SU-DHL-6 (cell line): ENCODE data around the gene COX7C.
"Not testable (repeated sequence)": the region's sequence is repeated elsewhere in the genome, so short reads cannot be mapped to it uniquely, and the experiment has no call there.

ENCODE experiments used
- H2AFZ ChIP-seq: fragments of 200-600 bp; sonication (generic); 2 replicates; pipeline ENCODE4 v1.6.1; 2014; ENCODE audit warnings: low read depth, mild to moderate bottlenecking, moderate library complexity, mixed read lengths, antibody characterized with exemption, low read length; ENCODE audit not compliant: severe bottlenecking
- H3F3A ChIP-seq: fragments of 200-600 bp; shearing (Covaris generic); 2 replicates; pipeline ENCODE4 v1.6.0; 2016; ENCODE audit warnings: antibody characterized with exemption, mild to moderate bottlenecking; ENCODE audit not compliant: insufficient read depth
- H3K27ac ChIP-seq: fragments of 200-600 bp; sonication (generic); 2 replicates; pipeline ENCODE4 v1.5.1; 2016; ENCODE audit warnings: low read depth, mild to moderate bottlenecking, low read length, moderate library complexity, mixed read lengths
- H3K27me3 ChIP-seq: fragments of 200-600 bp; sonication (generic), shearing (Covaris generic); 2 replicates; pipeline ENCODE4 v1.6.0; 2014; ENCODE audit warnings: mild to moderate bottlenecking, low read length
- H3K36me3 ChIP-seq: fragments of 200-600 bp; sonication (generic); 2 replicates; pipeline ENCODE4 v1.6.1; 2014; ENCODE audit warnings: mild to moderate bottlenecking, low read length, mixed read lengths
- H3K4me2 ChIP-seq: fragments of 300-600, 200-600 bp; shearing (Covaris generic), sonication (generic); 2 replicates; pipeline ENCODE4 v1.6.0; 2014; ENCODE audit warnings: low read length, low read depth, mild to moderate bottlenecking; ENCODE audit not compliant: poor library complexity, severe bottlenecking
- H3K4me3 ChIP-seq: fragments of 200-600 bp; sonication (generic); 2 replicates; pipeline ENCODE4 v1.5.1; 2014; ENCODE audit warnings: antibody characterized with exemption, low read length, mild to moderate bottlenecking, mixed read lengths; ENCODE audit not compliant: insufficient read depth, poor library complexity, severe bottlenecking
- H3K79me2 ChIP-seq: fragments of 200-600 bp; sonication (generic); 2 replicates; pipeline ENCODE4 v1.6.1; 2014; ENCODE audit warnings: mild to moderate bottlenecking, low read length, moderate library complexity; ENCODE audit not compliant: insufficient read depth
- H3K9ac ChIP-seq: fragments of 200-600 bp; sonication (generic); 2 replicates; pipeline ENCODE4 v1.7.0; 2014; ENCODE audit warnings: mild to moderate bottlenecking, low read length
- H3K9me2 ChIP-seq: fragments of 200-600 bp; sonication (generic); replicated peaks from 2 replicates; pipeline ENCODE4 v1.6.1; 2014; ENCODE audit warnings: low read length; ENCODE audit not compliant: insufficient read depth
- H3K9me3 ChIP-seq: fragments of 200-600 bp; sonication (generic); 2 replicates; pipeline ENCODE4 v1.6.1; 2014; ENCODE audit warnings: low read length, mixed read lengths; ENCODE audit not compliant: insufficient read depth
- H4K20me1 ChIP-seq: fragments of 200-600 bp; sonication (generic); 2 replicates; pipeline ENCODE4 v1.6.1; 2014; ENCODE audit warnings: low read depth, mild to moderate bottlenecking, antibody characterized with exemption, low read length, moderate library complexity, mixed read lengths
- EZH2phosphoT487 ChIP-seq: fragments of 200-600 bp; sonication (generic), shearing (Covaris generic); conservative IDR thresholded peaks from 2 replicates; pipeline ENCODE4 v1.6.1; 2018; ENCODE audit warnings: mild to moderate bottlenecking, antibody characterized with exemption, low read length, moderate library complexity, mixed read lengths
- TF ChIP-seq, protein P1 (sequence below): fragments of 200-600 bp; sonication (generic); IDR thresholded peaks from one replicate; pipeline ENCODE4 v1.5.1; 2017; ENCODE audit warnings: antibody characterized with exemption, mild to moderate bottlenecking, low read length, moderate library complexity; ENCODE audit not compliant: insufficient read depth, poor library complexity, severe bottlenecking

The COX7C gene

DNA sequence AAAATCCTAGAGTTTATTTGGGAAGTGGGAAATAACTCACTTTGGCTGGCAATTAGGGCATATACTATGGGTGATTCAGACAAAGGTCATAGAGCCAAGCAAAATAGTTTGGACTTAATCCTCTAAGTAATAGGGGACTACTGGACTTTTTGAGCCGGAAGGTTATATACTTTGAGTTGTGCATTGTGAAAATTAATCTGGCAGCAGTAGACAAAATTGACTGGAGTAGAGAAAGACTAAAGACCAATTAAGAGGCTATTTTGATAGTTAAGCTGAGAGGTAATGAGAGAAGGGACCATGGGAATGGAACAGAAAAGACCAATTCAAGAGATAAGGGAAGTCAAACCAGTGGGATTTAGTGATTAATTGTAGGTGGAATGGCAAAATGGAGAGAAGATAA is 28.9 kb downstream of the COX7C start:
- no peaks in the 10 kb centered on the region for H3K36me3 ChIP-seq
- H3K27me3 ChIP-seq, result no peaks in the 10 kb centered on the region
- no peak overlapping the region for H3K4me3 ChIP-seq
- no peaks in the 10 kb centered on the region for H4K20me1 ChIP-seq
- H2AFZ ChIP-seq, result no peak overlapping the region
- no peaks in the 10 kb centered on the region for H3K9me3 ChIP-seq
- no peaks in the 10 kb centered on the region for H3F3A ChIP-seq
- no peaks in the 10 kb centered on the region for H3K9me2 ChIP-seq
- TF ChIP-seq EZH2phosphoT487, result no peak
- TF ChIP-seq, protein P1, sequence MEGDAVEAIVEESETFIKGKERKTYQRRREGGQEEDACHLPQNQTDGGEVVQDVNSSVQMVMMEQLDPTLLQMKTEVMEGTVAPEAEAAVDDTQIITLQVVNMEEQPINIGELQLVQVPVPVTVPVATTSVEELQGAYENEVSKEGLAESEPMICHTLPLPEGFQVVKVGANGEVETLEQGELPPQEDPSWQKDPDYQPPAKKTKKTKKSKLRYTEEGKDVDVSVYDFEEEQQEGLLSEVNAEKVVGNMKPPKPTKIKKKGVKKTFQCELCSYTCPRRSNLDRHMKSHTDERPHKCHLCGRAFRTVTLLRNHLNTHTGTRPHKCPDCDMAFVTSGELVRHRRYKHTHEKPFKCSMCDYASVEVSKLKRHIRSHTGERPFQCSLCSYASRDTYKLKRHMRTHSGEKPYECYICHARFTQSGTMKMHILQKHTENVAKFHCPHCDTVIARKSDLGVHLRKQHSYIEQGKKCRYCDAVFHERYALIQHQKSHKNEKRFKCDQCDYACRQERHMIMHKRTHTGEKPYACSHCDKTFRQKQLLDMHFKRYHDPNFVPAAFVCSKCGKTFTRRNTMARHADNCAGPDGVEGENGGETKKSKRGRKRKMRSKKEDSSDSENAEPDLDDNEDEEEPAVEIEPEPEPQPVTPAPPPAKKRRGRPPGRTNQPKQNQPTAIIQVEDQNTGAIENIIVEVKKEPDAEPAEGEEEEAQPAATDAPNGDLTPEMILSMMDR, result no peak
- no peak overlapping the region for H3K9ac ChIP-seq
- no peak overlapping the region for H3K27ac ChIP-seq
- no peaks in the 10 kb centered on the region for H3K79me2 ChIP-seq
- no peak overlapping the region for H3K4me2 ChIP-seq

DNA sequence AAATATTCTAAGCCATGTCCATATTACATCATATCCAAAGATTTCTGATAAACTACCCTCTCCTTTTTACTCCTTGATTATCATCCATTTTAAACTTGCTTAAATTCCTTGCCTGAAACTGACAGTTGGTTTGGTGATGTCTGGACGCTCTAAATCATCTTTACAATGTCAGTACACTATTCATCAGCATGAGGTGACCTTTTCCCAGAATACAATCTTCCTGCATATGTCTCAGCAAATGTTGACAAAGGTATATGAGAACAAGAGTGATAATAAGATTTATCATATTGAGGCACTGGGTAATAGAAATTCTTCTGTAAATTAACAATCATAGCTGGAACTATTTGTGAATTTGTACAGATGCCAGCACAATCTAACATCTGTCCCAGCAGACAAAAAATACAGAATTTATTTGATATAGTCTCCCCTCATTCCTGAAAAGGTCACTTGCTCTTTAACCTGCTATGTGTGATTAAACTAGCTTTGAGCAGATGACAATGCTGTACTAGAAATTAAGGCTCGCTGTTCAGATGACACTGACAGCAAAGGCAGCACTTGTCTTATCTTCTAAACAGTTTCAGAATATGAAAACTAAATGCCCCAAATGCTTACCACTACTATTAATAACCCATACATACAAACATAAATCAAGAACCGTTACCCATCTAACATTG is 32.2 kb downstream of the COX7C start:
- H3K4me3 ChIP-seq, result no peak overlapping the region
- H3F3A ChIP-seq, result no peaks in the 10 kb centered on the region
- H3K36me3 ChIP-seq, result no peaks in the 10 kb centered on the region
- H2AFZ ChIP-seq, result no peak overlapping the region
- no peaks in the 10 kb centered on the region for H3K27me3 ChIP-seq
- no peaks in the 10 kb centered on the region for H4K20me1 ChIP-seq
- TF ChIP-seq EZH2phosphoT487, result no peak
- TF ChIP-seq, protein P1, result no peak
- no peaks in the 10 kb centered on the region for H3K9me3 ChIP-seq
- no peak overlapping the region for H3K27ac ChIP-seq
- no peaks in the 10 kb centered on the region for H3K79me2 ChIP-seq
- H3K4me2 ChIP-seq, result no peak overlapping the region
- no peak overlapping the region for H3K9ac ChIP-seq
- no peaks in the 10 kb centered on the region for H3K9me2 ChIP-seq

DNA sequence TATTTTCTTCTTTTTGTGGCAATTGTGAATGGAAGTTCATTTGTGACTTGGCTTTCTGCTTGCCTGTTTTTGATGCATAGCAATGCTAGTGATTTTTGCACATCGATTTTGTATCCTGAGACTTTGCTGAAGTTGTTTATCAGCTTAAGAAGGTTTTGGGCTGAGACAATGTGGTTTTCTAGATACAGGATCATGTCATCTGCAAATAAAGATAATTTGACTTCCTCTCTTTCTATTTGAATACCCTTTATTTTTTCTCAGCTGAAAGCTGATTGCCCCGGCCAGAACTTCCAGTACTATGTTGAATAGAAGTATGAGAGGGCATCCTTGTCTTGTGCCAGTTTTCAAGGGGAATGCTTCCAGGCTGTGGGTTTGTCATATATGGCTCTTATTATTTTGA is 43.0 kb downstream of the COX7C start:
- H3F3A ChIP-seq, H3K9me2 ChIP-seq, H3K9me3 ChIP-seq, H3K36me3 ChIP-seq, H3K4me3 ChIP-seq, H3K79me2 ChIP-seq, H2AFZ ChIP-seq, H3K27me3 ChIP-seq, H3K4me2 ChIP-seq, H3K27ac ChIP-seq, H3K9ac ChIP-seq, H4K20me1 ChIP-seq: not testable (repeated sequence)

DNA sequence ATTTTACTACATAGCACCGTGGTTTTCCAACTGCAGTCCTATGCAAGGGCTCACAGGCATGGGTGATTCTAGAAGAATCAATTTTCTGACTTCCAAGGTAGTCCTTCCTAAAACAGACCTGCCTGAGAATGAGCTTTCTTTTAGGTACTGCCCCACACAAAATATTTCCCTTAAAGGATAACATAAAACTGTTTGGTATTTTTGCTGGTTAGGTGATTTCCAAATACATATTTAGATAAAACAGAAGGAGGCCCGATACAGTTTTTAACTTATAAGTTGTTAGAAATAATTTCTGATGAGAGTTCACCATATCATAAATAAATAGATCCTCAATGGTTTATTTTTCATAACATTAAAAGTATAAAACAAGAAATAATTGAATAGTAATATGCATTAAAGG is 46.4 kb downstream of the COX7C start:
- Histone ChIP-seq H2AFZ (no peak overlapping the region), H3K9me2 (no peaks in the 10 kb centered on the region), H3K36me3 (no peaks in the 10 kb centered on the region), H3K9ac (no peak overlapping the region), H3F3A (no peaks in the 10 kb centered on the region), H3K27me3 (no peaks in the 10 kb centered on the region), H3K4me2 (no peak overlapping the region), H3K27ac (no peak overlapping the region), H3K79me2 (no peaks in the 10 kb centered on the region), H3K4me3 (no peak overlapping the region), H3K9me3 (no peaks in the 10 kb centered on the region), H4K20me1 (no peaks in the 10 kb centered on the region)
- TF ChIP-seq EZH2phosphoT487, result no peak
- TF ChIP-seq, protein P1, result no peak
